ENCODE data around the gene ACOT7. TPM values are rescaled to one million over a fixed set of nuclear protein-coding genes. Genes with fewer than 3 reads are reported as not detected.
"Not testable (repeated sequence)": the region's sequence is repeated elsewhere in the genome, so short reads cannot be mapped to it uniquely, and the experiment has no call there.

Gene ACOT7
- total RNA-seq, 2 experiments from 2014 or later: 23.4 to 53.6 TPM

- Histone ChIP-seq H3K9me3 (ENCODE audit: low read length) (no peaks in the 10 kb centered on the region), H3K4me3 (ENCODE audit: low read depth, low read length, poor library complexity, severe bottlenecking) (no peak overlapping the region), H3K4me1 (ENCODE audit: insufficient read depth, low read length, poor library complexity, severe bottlenecking) (no peaks in the 10 kb centered on the region), H4K20me1 (ENCODE audit: insufficient read depth, low read length) (no peaks in the 10 kb centered on the region), H2AFZ (ENCODE audit: low read length) (no peak overlapping the region), H3K79me2 (ENCODE audit: insufficient read depth, low read depth, low read length) (no peaks in the 10 kb centered on the region), H3K36me3 (ENCODE audit: insufficient read depth, low read length) (peaks cover 64% of the 10 kb centered on the region), H3K9me2 (ENCODE audit: insufficient read depth, low read length) (no peaks in the 10 kb centered on the region), H3K27ac (ENCODE audit: low read depth, low read length, poor library complexity, severe bottlenecking) (no peak overlapping the region), H3K4me2 (ENCODE audit: low read length) (no peak overlapping the region)
- BruUV-seq (replicated peaks): no TSS peak
- intact Hi-C loops (cut with micrococcal nuclease; ENCODE audit: unreplicated experiment): no loop called here
- ChIA-PET POLR2A (no interaction called here), CTCF (ENCODE audit: unreplicated experiment) (no interaction called here)
- no peak for TF ChIP-seq EZH2phosphoT487 (IDR thresholded peaks at IDR 0.05; ENCODE audit: borderline replicate concordance, low read depth, low read length)
- DNase-seq (ENCODE audit: low spot score): no peak
Observed at GRCh38 chr1:6221210-6221784, 172.3 kb downstream of the ACOT7 start.

GRCh38 chr1:6220236-6220635 is 173.3 kb downstream of the ACOT7 start:
- Histone ChIP-seq H2AFZ (ENCODE audit: low read length) (no peak overlapping the region), H3K4me3 (ENCODE audit: low read depth, low read length, poor library complexity, severe bottlenecking) (no peak overlapping the region), H4K20me1 (ENCODE audit: insufficient read depth, low read length) (no peaks in the 10 kb centered on the region), H3K79me2 (ENCODE audit: insufficient read depth, low read depth, low read length) (no peaks in the 10 kb centered on the region), H3K36me3 (ENCODE audit: insufficient read depth, low read length) (peaks cover 53% of the 10 kb centered on the region), H3K9me2 (ENCODE audit: insufficient read depth, low read length) (no peaks in the 10 kb centered on the region), H3K4me2 (ENCODE audit: low read length) (no peak overlapping the region), H3K9me3 (ENCODE audit: low read length) (no peaks in the 10 kb centered on the region), H3K4me1 (ENCODE audit: insufficient read depth, low read length, poor library complexity, severe bottlenecking) (no peaks in the 10 kb centered on the region), H3K27ac (ENCODE audit: low read depth, low read length, poor library complexity, severe bottlenecking) (no peak overlapping the region)
- DNase-seq (ENCODE audit: low spot score): no peak
- intact Hi-C loops (cut with micrococcal nuclease; ENCODE audit: unreplicated experiment): no loop called here
- TF ChIP-seq CTCF (conservative IDR thresholded peaks at IDR 0.05; ENCODE audit: low read length) (no peak), EZH2phosphoT487 (IDR thresholded peaks at IDR 0.05; ENCODE audit: borderline replicate concordance, low read depth, low read length) (no peak)
- ChIA-PET POLR2A (no interaction called here), CTCF (ENCODE audit: unreplicated experiment) (interaction anchor here (1.1 kb wide), 1 partner anchor 218 kb away, joined by 3 read pairs; no protein-coding TSS in a partner anchor)
- no TSS peak for BruUV-seq (replicated peaks)

GRCh38 chr1:6219641-6220040 is 173.9 kb downstream of the ACOT7 start:
- H3K79me2 ChIP-seq (ENCODE audit: insufficient read depth, low read depth, low read length); H4K20me1 ChIP-seq (ENCODE audit: insufficient read depth, low read length); POLR2A ChIA-PET; H3K4me1 ChIP-seq (ENCODE audit: insufficient read depth, low read length, poor library complexity, severe bottlenecking); H3K27ac ChIP-seq (ENCODE audit: low read depth, low read length, poor library complexity, severe bottlenecking); H2AFZ ChIP-seq (ENCODE audit: low read length); BruUV-seq (replicated peaks); H3K4me2 ChIP-seq (ENCODE audit: low read length); H3K4me3 ChIP-seq (ENCODE audit: low read depth, low read length, poor library complexity, severe bottlenecking); intact Hi-C loops (cut with micrococcal nuclease; ENCODE audit: unreplicated experiment); DNase-seq (ENCODE audit: low spot score); H3K9me2 ChIP-seq (ENCODE audit: insufficient read depth, low read length); H3K9me3 ChIP-seq (ENCODE audit: low read length): not testable (repeated sequence)
- CTCF ChIA-PET (ENCODE audit: unreplicated experiment): interaction anchor here (1.1 kb wide), 1 partner anchor 218 kb away, joined by 3 read pairs; no protein-coding TSS in a partner anchor
- H3K36me3 ChIP-seq (ENCODE audit: insufficient read depth, low read length): peaks cover 47% of the 10 kb centered on the region

Data from OCI-LY7 (cell line).